GM12878 (cell line): ENCODE data around the gene CEP131. TPM values are rescaled to one million over a fixed set of nuclear protein-coding genes. Genes with fewer than 3 reads are reported as not detected.
A peak's percentile ranks its signal among the peaks of the same experiment; 100 is the strongest.

Experiments
- ATAC-seq: fragments of 200-7000 bp; cut with Tn5 transposase; 3 replicates; pipeline ENCODE4 v1.9.1; 2020; ENCODE audit warnings: mild to moderate bottlenecking, moderate library complexity
- BruUV-seq: library from RNA; stranded (reverse); fragments of 400-500 nt; replicated peaks from 2 replicates; lab custom pipeline; 2021; lab: Mats Ljungman, UMichigan
- CTCF ChIA-PET: fragments of 300-600 bp; sonication (Branson Sonifier 250); formaldehyde crosslinking; extraction: SDS; loops from one replicate; lab custom pipeline; 2021; ENCODE audit warnings: inconsistent platforms; lab: Yijun Ruan, JAX
- POLR2A ChIA-PET: fragments of 350-600 bp; formaldehyde crosslinking; extraction: SDS; loops from one replicate; lab custom pipeline; 2021; ENCODE audit warnings: inconsistent platforms; lab: Charles Lee
- RAD21 ChIA-PET: fragments of 300-600 bp; sonication (Branson Sonifier 250); formaldehyde crosslinking; loops from one replicate; lab custom pipeline; 2023; ENCODE audit warnings: antibody characterized with exemption; ENCODE audit not compliant: unreplicated experiment; lab: Charles Lee
- SMC1A ChIA-PET: fragments of 300-600 bp; sonication (Branson Sonifier 250); formaldehyde crosslinking; loops from one replicate; lab custom pipeline; 2023; ENCODE audit not compliant: unreplicated experiment, uncharacterized antibody; lab: Charles Lee
- DNase-seq: peaks from one replicate; pipeline ENCODE4 v3.0.0-alpha.2; 2011; ENCODE audit warnings: low read depth, low spot score
- FAIRE-seq: peaks from 3 replicates; lab custom pipeline; 2011; peaks lifted over from hg19 to GRCh38; lab: Jason Lieb, UNC
- H2AFZ ChIP-seq: 2 replicates; pipeline ENCODE4 v1.6.0; 2011; ENCODE audit warnings: low read depth, low read length, control low read depth; ENCODE audit not compliant: control insufficient read depth
- H3K27ac ChIP-seq: 2 replicates; pipeline ENCODE4 v1.5.1; 2011; ENCODE audit warnings: control low read depth; ENCODE audit not compliant: control insufficient read depth, insufficient read depth
- H3K27me3 ChIP-seq, 2 experiments: replicated peaks in 1 of 2; 2 replicates each; pipeline versions ENCODE4 v1.6.0 to v1.6.1; 2011; ENCODE audit warnings: low read length in 1 of 2; ENCODE audit not compliant: control insufficient read depth in 2 of 2, insufficient read depth in 2 of 2
- H3K36me3 ChIP-seq, 2 experiments: 2 replicates each; pipeline ENCODE4 v1.5.1; 2011; ENCODE audit warnings: low read length in 1 of 2; ENCODE audit not compliant: control insufficient read depth in 2 of 2, insufficient read depth in 2 of 2
- H3K4me1 ChIP-seq: 2 replicates; pipeline ENCODE4 v1.6.1; 2011; ENCODE audit warnings: mild to moderate bottlenecking, low read length, moderate library complexity, mixed read lengths; ENCODE audit not compliant: control insufficient read depth, insufficient read depth
- H3K4me2 ChIP-seq: 2 replicates; pipeline ENCODE4 v1.6.0; 2011; ENCODE audit warnings: control low read depth; ENCODE audit not compliant: control insufficient read depth, insufficient read depth
- H3K4me3 ChIP-seq: fragments of 200-600 bp; sonication (generic); 2 replicates; pipeline ENCODE4 v1.5.1; 2016
- H3K79me2 ChIP-seq: 2 replicates; pipeline ENCODE4 v1.6.0; 2011; ENCODE audit warnings: low read length; ENCODE audit not compliant: control insufficient read depth, insufficient read depth
- H3K9ac ChIP-seq: 2 replicates; pipeline ENCODE4 v1.8.0; 2011; ENCODE audit warnings: low read length, control low read depth, mixed read lengths; ENCODE audit not compliant: control insufficient read depth, insufficient read depth
- H3K9me3 ChIP-seq: replicated peaks from 3 replicates; pipeline ENCODE4 v1.5.1; 2011; ENCODE audit warnings: mild to moderate bottlenecking, low read length; ENCODE audit not compliant: control insufficient read depth, insufficient read depth
- H4K20me1 ChIP-seq: 2 replicates; pipeline ENCODE4 v1.6.0; 2011; ENCODE audit not compliant: control insufficient read depth, insufficient read depth
- CBX5 ChIP-seq: sonication (generic); IDR thresholded peaks from 2 replicates; pipeline ENCODE4 v1.6.1; 2016; ENCODE audit warnings: low read depth, moderate library complexity, mild to moderate bottlenecking, inconsistent platforms
- EED ChIP-seq: sonication (generic); IDR thresholded peaks from 2 replicates; pipeline ENCODE4 v1.6.1; 2016; ENCODE audit warnings: antibody characterized with exemption, low read depth
- EP300 ChIP-seq, 2 experiments: fragments of 150-350 bp in 1 of 2; IDR thresholded peaks; 2 replicates each; pipeline ENCODE4 v1.6.1; 2011 to 2012; ENCODE audit warnings: low read depth in 2 of 2, low read length in 2 of 2, borderline replicate concordance in 1 of 2, improper control_type of control experiment in 1 of 2, inconsistent platforms in 1 of 2; ENCODE audit not compliant: control insufficient read depth in 1 of 2
- ESRRA ChIP-seq: IDR thresholded peaks from 2 replicates; pipeline ENCODE4 v1.6.1; 2012; ENCODE audit warnings: mild to moderate bottlenecking, low read length, improper control_type of control experiment
- HCFC1 ChIP-seq: fragments of 150-350 bp; IDR thresholded peaks from 2 replicates; pipeline ENCODE4 v1.6.1; 2014; ENCODE audit warnings: low read length
- IRF4 ChIP-seq: IDR thresholded peaks from 2 replicates; pipeline ENCODE4 v1.6.1; 2011; ENCODE audit warnings: low read depth, low read length
- JUNB ChIP-seq: IDR thresholded peaks from 2 replicates; pipeline ENCODE4 v1.6.1; 2016; ENCODE audit warnings: antibody characterized with exemption, mild to moderate bottlenecking
- NFXL1 ChIP-seq: fragments of 450-650 bp; IDR thresholded peaks from 2 replicates; pipeline ENCODE4 v1.6.1; 2017; ENCODE audit warnings: antibody characterized with exemption, mild to moderate bottlenecking, borderline replicate concordance
- NFYB ChIP-seq: IDR thresholded peaks from 2 replicates; pipeline ENCODE4 v1.6.1; 2011; ENCODE audit warnings: low read depth, mild to moderate bottlenecking, low read length, improper control_type of control experiment, moderate library complexity; ENCODE audit not compliant: insufficient read depth
- PAX5 ChIP-seq: IDR thresholded peaks from 2 replicates; pipeline ENCODE4 v1.6.1; 2011; ENCODE audit warnings: low read depth, low read length, borderline replicate concordance
- POU2F2 ChIP-seq: IDR thresholded peaks from 3 replicates; pipeline ENCODE4 v1.6.1; 2011; ENCODE audit warnings: low read depth, mild to moderate bottlenecking, low read length, borderline replicate concordance
- SIX5 ChIP-seq: IDR thresholded peaks from 2 replicates; pipeline ENCODE4 v1.6.1; 2011; ENCODE audit warnings: mild to moderate bottlenecking, low read depth, low read length, moderate library complexity; ENCODE audit not compliant: severe bottlenecking
- SMARCA5 ChIP-seq: fragments of 450-650 bp; IDR thresholded peaks from 2 replicates; pipeline ENCODE4 v1.6.1; 2017; ENCODE audit warnings: mild to moderate bottlenecking
- SMC3 ChIP-seq: IDR thresholded peaks from 2 replicates; pipeline ENCODE4 v1.6.1; 2011; ENCODE audit warnings: low read length, improper control_type of control experiment, borderline replicate concordance
- STAT3 ChIP-seq: IDR thresholded peaks from 2 replicates; pipeline ENCODE4 v1.6.1; 2011; ENCODE audit warnings: low read depth, low read length, improper control_type of control experiment
- TBL1XR1 ChIP-seq: IDR thresholded peaks from 2 replicates; pipeline ENCODE4 v1.6.1; 2012; ENCODE audit warnings: low read depth, low read length, improper control_type of control experiment
- YBX1 ChIP-seq: fragments of 450-650 bp; IDR thresholded peaks from 2 replicates; pipeline ENCODE4 v1.6.1; 2016; ENCODE audit warnings: antibody characterized with exemption
- ZSCAN29 ChIP-seq: fragments of 450-650 bp; IDR thresholded peaks from 2 replicates; pipeline ENCODE4 v1.6.1; 2017; ENCODE audit warnings: mild to moderate bottlenecking, moderate library complexity
- ZZZ3 ChIP-seq: IDR thresholded peaks from 2 replicates; pipeline ENCODE4 v1.6.1; 2011; ENCODE audit warnings: low read depth; ENCODE audit not compliant: control insufficient read depth, insufficient read length
- WGBS: methylation state at CpG from one replicate; pipeline ENCODE4 v1.1.6; 2016; ENCODE audit warnings: low lambda C conversion rate; ENCODE audit not compliant: insufficient replicate concordance, insufficient coverage; ENCODE audit errors: missing lambda C conversion rate; 5-methylcytosine and 5-hydroxymethylcytosine counted together
- in situ Hi-C: fragments of 300-500 bp; cut with MboI; formaldehyde crosslinking; loops from 9 replicates; pipeline ENCODE4 v1.14.3; 2018; ENCODE audit warnings: mixed read lengths
- intact Hi-C: fragments of 100-400 bp; cut with micrococcal nuclease; formaldehyde crosslinking; loops from one replicate; pipeline ENCODE4 v1.14.2; 2022; ENCODE audit not compliant: unreplicated experiment
- polyA plus RNA-seq, 11 experiments: library from polyadenylated mRNA; depleted of rRNA in 4 of 11; unstranded in 6 of 11; stranded (reverse) in 5 of 11; fragments of >200 nt; fragmentation: Nextera tagmentation in 4 of 11; fragmentation: Illumina TruSeq in 1 of 11; extraction: Ambion mirVana in 4 of 11; extraction: Trizol in 1 of 11; gene quantifications; 1 replicate in 1 of 11; 2 replicates in 10 of 11; pipeline versions ENCODE4 v1.2.1 to v1.2.3, GENCODE V29; 2011 to 2016; ENCODE audit warnings: inconsistent platforms in 2 of 11, missing spikeins in 2 of 11, low read depth in 1 of 11
- total RNA-seq, 4 experiments: library from RNA; depleted of rRNA in 3 of 4; stranded (reverse); fragments of >200 nt in 3 of 4; fragmentation: Illumina TruSeq in 1 of 4; extraction: Trizol in 1 of 4; gene quantifications; 2 replicates each; pipeline versions ENCODE4 v1.2.1 to v1.2.3, GENCODE V29; 2013 to 2021

CEP131 gene
- total and polyA plus RNA-seq, 10 of the 15 experiments (the other 5 are each of a cell fraction or from before 2014, with no cell fraction given), result 0.05 to 17.3 (median 6.7) TPM

DNA sequence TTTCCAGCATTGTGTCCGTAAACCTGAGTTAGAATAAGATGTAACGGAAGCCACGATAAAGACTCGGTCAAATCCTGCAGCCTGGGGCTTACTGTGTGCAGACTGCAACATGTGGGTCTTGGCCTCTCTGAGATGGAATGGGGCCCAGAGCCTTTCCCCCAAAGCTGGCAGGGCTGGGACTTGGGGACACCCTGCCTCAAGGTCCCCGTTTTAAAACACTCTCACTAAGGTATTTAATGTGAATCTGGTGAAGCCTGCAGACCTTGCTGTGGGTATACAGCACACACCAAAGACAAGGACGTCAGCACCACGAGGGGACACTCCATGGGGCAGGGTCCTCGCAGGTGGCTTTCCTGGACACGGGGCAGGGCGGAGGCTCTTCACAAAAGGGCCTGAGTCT is 18.4 kb upstream of the CEP131 start:
- H4K20me1 ChIP-seq, result no peaks in the 10 kb centered on the region
- SMC1A ChIA-PET, result no interaction called here
- no peak overlapping the region for H3K27ac ChIP-seq
- CTCF ChIA-PET, result interaction anchor here (0.8 to 3.1 kb wide), 3 partner anchors 43 to 244 kb away, joined by 3 to 17 read pairs (median 3); no protein-coding TSS in a partner anchor
- intact Hi-C loops, result loop anchor here (1.0 kb wide), 2 partner anchors 99 to 140 kb away; no protein-coding TSS in a partner anchor
- FAIRE-seq, result no peak
- ATAC-seq, result no peak
- no peak for DNase-seq
- H3K4me1 ChIP-seq, result peaks cover 30% of the 10 kb centered on the region
- H3K9me3 ChIP-seq, result no peaks in the 10 kb centered on the region
- peak overlapping the region; percentile 4; the same call in 1 of the 2 replicates for H3K4me2 ChIP-seq
- H3K79me2 ChIP-seq, result peaks cover 39% of the 10 kb centered on the region
- H3K27me3 ChIP-seq, result no peaks in the 10 kb centered on the region
- RAD21 ChIA-PET, result interaction anchor here (0.7 to 1.1 kb wide), 2 partner anchors 13 to 100 kb away, joined by 3 read pairs; no protein-coding TSS in a partner anchor
- no peak overlapping the region for H3K9ac ChIP-seq
- no TSS peak for BruUV-seq
- no peak overlapping the region for H2AFZ ChIP-seq
- in situ Hi-C loops, result loop anchor here (5.0 to 25.0 kb wide), 2 partner anchors 94 to 229 kb away; no protein-coding TSS in a partner anchor
- peaks cover 0 to 2% of the 10 kb centered on the region in 2 experiments; a peak in 2 of 4 replicates for H3K36me3 ChIP-seq
- WGBS, result 73% methylated on average over 10 of the region's 10 CpGs
- POLR2A ChIA-PET, result interaction anchor here (0.6 kb wide), 1 partner anchor 277 kb away, joined by 3 read pairs; no protein-coding TSS in a partner anchor
- TF ChIP-seq SMC3 (no peak), YBX1 (no peak), PAX5 (no peak), EED (no peak), POU2F2 (no peak), SIX5 (no peak), TBL1XR1 (no peak), CBX5 (no peak), NFXL1 (no peak), STAT3 (no peak), EP300 (IDR thresholded peaks at IDR 0.05; ENCODE audit: borderline replicate concordance in 1 of 2, control insufficient read depth in 1 of 2, low read depth in 2 of 2, low read length in 2 of 2) (no peak), SMARCA5 (no peak), IRF4 (no peak), ESRRA (no peak), NFYB (no peak), ZSCAN29 (no peak), JUNB (no peak), ZZZ3 (no peak), HCFC1 (no peak)
- no peak overlapping the region for H3K4me3 ChIP-seq
